Erythroblast (primary cell): ENCODE data around the gene IGFBP5.

Experiments used
- GATA1 ChIP-seq: IDR thresholded peaks from 2 replicates; pipeline ENCODE4 v1.6.1; 2011; ENCODE audit warnings: low read depth, mild to moderate bottlenecking, control low read depth, low read length, moderate library complexity
- POLR2A ChIP-seq: IDR thresholded peaks from 2 replicates; pipeline ENCODE4 v1.6.1; 2011; ENCODE audit warnings: mild to moderate bottlenecking, low read length

GRCh38 chr2:216654528-216655052 lies 40.8 kb downstream of the IGFBP5 start:
- TF ChIP-seq POLR2A (no peak), GATA1 (no peak)
